ENCODE measurements around the gene GDPD4.

GRCh38 chr11:77198440-77198849 lies 103.0 kb downstream of the GDPD4 start:
- TF ChIP-seq CTCF (IDR thresholded peaks at IDR 0.05) (peak in 2 of 6 experiments; percentile 8 to 14), POLR2A (IDR thresholded peaks at IDR 0.05) (no peak)

Measured in Peyer's patch (tissue), 4 donors.